OCI-LY1 (cell line): ENCODE data around the gene NOS1.

Experiments
- H2AFZ ChIP-seq: fragments of 200-600 bp; sonication (generic), shearing (Covaris generic); 2 replicates; pipeline ENCODE4 v1.6.0; 2014; ENCODE audit warnings: antibody characterized with exemption, mild to moderate bottlenecking, low read length
- H3F3A ChIP-seq: fragments of 200-600 bp; sonication (generic), shearing (Covaris generic); 2 replicates; pipeline ENCODE4 v1.6.0; 2014; ENCODE audit warnings: mild to moderate bottlenecking, antibody characterized with exemption, low read length, moderate library complexity; ENCODE audit not compliant: insufficient read depth
- H3K27ac ChIP-seq: fragments of 200-600 bp; sonication (generic); 2 replicates; pipeline ENCODE4 v1.5.1; 2014; ENCODE audit warnings: low read length, mixed run types, mild to moderate bottlenecking, low read depth; ENCODE audit not compliant: poor library complexity, severe bottlenecking
- H3K27me3 ChIP-seq: fragments of 200-600 bp; sonication (generic); 2 replicates; pipeline ENCODE4 v1.6.0; 2014; ENCODE audit warnings: antibody characterized with exemption, mild to moderate bottlenecking, low read length, moderate library complexity; ENCODE audit not compliant: insufficient read depth
- H3K36me3 ChIP-seq: fragments of 200-600 bp; sonication (generic); 2 replicates; pipeline ENCODE4 v1.6.1; 2014; ENCODE audit warnings: mild to moderate bottlenecking, antibody characterized with exemption, low read length, moderate library complexity, mixed read lengths; ENCODE audit not compliant: insufficient read depth
- H3K4me1 ChIP-seq: fragments of 200-600 bp; sonication (generic); 2 replicates; pipeline ENCODE4 v1.5.1; 2014; ENCODE audit warnings: mild to moderate bottlenecking, low read length, moderate library complexity; ENCODE audit not compliant: insufficient read depth, severe bottlenecking
- H3K4me2 ChIP-seq: fragments of 200-600 bp; sonication (generic), shearing (Covaris generic); 2 replicates; pipeline ENCODE4 v1.6.1; 2014; ENCODE audit warnings: low read length
- H3K4me3 ChIP-seq: fragments of 200-600 bp; sonication (generic); 2 replicates; pipeline ENCODE4 v1.5.1; 2014; ENCODE audit warnings: low read length, low read depth, mild to moderate bottlenecking, mixed read lengths; ENCODE audit not compliant: poor library complexity, severe bottlenecking
- H3K79me2 ChIP-seq: fragments of 200-600 bp; shearing (Covaris generic); 2 replicates; pipeline ENCODE4 v1.6.1; 2016; ENCODE audit warnings: mixed run types, low read length, mixed read lengths; ENCODE audit not compliant: insufficient read depth
- H3K9ac ChIP-seq: fragments of 200-600 bp; sonication (generic), shearing (Covaris generic); 2 replicates; pipeline ENCODE4 v1.6.1; 2014; ENCODE audit warnings: mild to moderate bottlenecking, low read length, mixed read lengths
- H3K9me2 ChIP-seq: fragments of 200-600 bp; sonication (generic), shearing (Covaris generic); 2 replicates; pipeline ENCODE4 v1.6.1; 2014; ENCODE audit warnings: low read depth, mild to moderate bottlenecking, low read length, mixed read lengths
- H3K9me3 ChIP-seq: fragments of 200-600 bp; shearing (Covaris generic); 2 replicates; pipeline ENCODE4 v1.6.1; 2014; ENCODE audit warnings: low read length, mixed read lengths
- H4K20me1 ChIP-seq: fragments of 200-600 bp; sonication (generic), shearing (Covaris generic); 2 replicates; pipeline ENCODE4 v1.6.0; 2016; ENCODE audit warnings: mild to moderate bottlenecking, low read length; ENCODE audit not compliant: insufficient read depth
- CTCF ChIP-seq: fragments of 200-600 bp; sonication (generic), shearing (Covaris generic); IDR thresholded peaks from 2 replicates; pipeline ENCODE4 v1.5.1; 2017; ENCODE audit warnings: mild to moderate bottlenecking, antibody characterized with exemption, low read length, moderate library complexity, mixed read lengths
- EZH2 ChIP-seq: fragments of 200-600 bp; sonication (generic), shearing (Covaris generic); IDR thresholded peaks from 2 replicates; pipeline ENCODE4 v1.8.0; 2017; ENCODE audit warnings: borderline replicate concordance, mixed run types, mild to moderate bottlenecking, antibody characterized with exemption, low read length, moderate library complexity, mixed read lengths

The NOS1 gene

GRCh38 chr12:117361905-117362304 lies 479 bp upstream of the NOS1 start:
- H3K4me3 ChIP-seq: no peak overlapping the region
- no peaks in the 10 kb centered on the region for H3K4me1 ChIP-seq
- H3K36me3 ChIP-seq: no peaks in the 10 kb centered on the region
- no peaks in the 10 kb centered on the region for H3K79me2 ChIP-seq
- TF ChIP-seq CTCF (no peak), EZH2 (no peak)
- H4K20me1 ChIP-seq: no peaks in the 10 kb centered on the region
- H2AFZ ChIP-seq: no peak overlapping the region
- no peak overlapping the region for H3K9ac ChIP-seq
- H3K9me3 ChIP-seq: no peaks in the 10 kb centered on the region
- no peaks in the 10 kb centered on the region for H3K9me2 ChIP-seq
- no peaks in the 10 kb centered on the region for H3F3A ChIP-seq
- H3K4me2 ChIP-seq: no peak overlapping the region
- no peaks in the 10 kb centered on the region for H3K27me3 ChIP-seq
- H3K27ac ChIP-seq: no peak overlapping the region

GRCh38 chr12:117360551-117361346 lies 677 bp downstream of the NOS1 start:
- H3K27me3 ChIP-seq: no peaks in the 10 kb centered on the region
- no peaks in the 10 kb centered on the region for H3K79me2 ChIP-seq
- no peaks in the 10 kb centered on the region for H3F3A ChIP-seq
- H4K20me1 ChIP-seq: no peaks in the 10 kb centered on the region
- H3K4me3 ChIP-seq: no peak overlapping the region
- TF ChIP-seq CTCF: no peak
- TF ChIP-seq EZH2: no peak
- H3K4me2 ChIP-seq: no peak overlapping the region
- no peak overlapping the region for H3K27ac ChIP-seq
- H2AFZ ChIP-seq: no peak overlapping the region
- H3K9me3 ChIP-seq: no peaks in the 10 kb centered on the region
- no peak overlapping the region for H3K9ac ChIP-seq
- no peaks in the 10 kb centered on the region for H3K4me1 ChIP-seq
- no peaks in the 10 kb centered on the region for H3K9me2 ChIP-seq
- no peaks in the 10 kb centered on the region for H3K36me3 ChIP-seq

DNA sequence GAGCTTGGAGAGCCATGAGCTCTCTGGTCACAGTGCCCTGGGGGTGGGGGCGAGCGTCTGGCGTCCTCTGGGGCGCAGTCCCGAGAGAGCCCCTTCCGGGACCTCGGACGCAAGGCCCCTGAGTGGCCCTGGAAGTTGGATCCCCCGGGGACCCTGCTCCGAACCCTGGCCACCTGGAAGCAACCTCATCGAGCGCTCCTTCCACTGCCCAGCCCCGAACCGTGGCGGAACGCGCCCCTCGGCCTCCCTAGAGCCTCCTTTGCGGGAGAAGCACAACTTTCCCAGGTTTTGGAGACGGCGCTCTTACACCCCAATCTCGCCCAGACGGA lies 1.2 kb downstream of the NOS1 start:
- Histone ChIP-seq H3K4me2 (no peak overlapping the region), H3K27ac (no peak overlapping the region), H3K36me3 (no peaks in the 10 kb centered on the region), H3K79me2 (no peaks in the 10 kb centered on the region), H3K4me1 (no peaks in the 10 kb centered on the region), H3F3A (no peaks in the 10 kb centered on the region), H3K9me2 (no peaks in the 10 kb centered on the region), H3K27me3 (no peaks in the 10 kb centered on the region), H3K4me3 (no peak overlapping the region), H2AFZ (no peak overlapping the region), H3K9me3 (no peaks in the 10 kb centered on the region), H3K9ac (no peak overlapping the region), H4K20me1 (no peaks in the 10 kb centered on the region)
- TF ChIP-seq EZH2: no peak
- no peak for TF ChIP-seq CTCF
